ENCODE measurements around the gene ASIP.
"Not testable (repeated sequence)": the region's sequence is repeated elsewhere in the genome, so short reads cannot be mapped to it uniquely, and the experiment has no call there.

Gene ASIP

GRCh38 chr20:34290471-34290870 lies 49.2 kb downstream of the ASIP start:
- TF ChIP-seq CTCF (IDR thresholded peaks at IDR 0.05; ENCODE audit: borderline replicate concordance, insufficient read depth, low read depth, low read length): no peak
- no peak overlapping the region for H3K4me3 ChIP-seq (ENCODE audit: low read depth, low read length)

GRCh38 chr20:34292496-34292895 lies 51.3 kb downstream of the ASIP start:
- no peak for TF ChIP-seq CTCF (IDR thresholded peaks at IDR 0.05; ENCODE audit: borderline replicate concordance, insufficient read depth, low read depth, low read length)
- no peak overlapping the region for H3K4me3 ChIP-seq (ENCODE audit: low read depth, low read length)

- no peak for TF ChIP-seq CTCF (IDR thresholded peaks at IDR 0.05; ENCODE audit: borderline replicate concordance, insufficient read depth, low read depth, low read length)
These were observed 51.9 kb downstream of the ASIP start for GRCh38 chr20:34293119-34293518.

GRCh38 chr20:34293589-34293988 lies 52.4 kb downstream of the ASIP start:
- H3K4me3 ChIP-seq (ENCODE audit: low read depth, low read length): no peak overlapping the region
- TF ChIP-seq CTCF (IDR thresholded peaks at IDR 0.05; ENCODE audit: borderline replicate concordance, insufficient read depth, low read depth, low read length): no peak

More at GRCh38 chr20:34293119-34293518, 51.9 kb downstream of the ASIP start:
- H3K4me3 ChIP-seq (ENCODE audit: low read depth, low read length): no peak overlapping the region

- H3K4me3 ChIP-seq (ENCODE audit: low read depth, low read length): no peak overlapping the region
- TF ChIP-seq CTCF (IDR thresholded peaks at IDR 0.05; ENCODE audit: borderline replicate concordance, insufficient read depth, low read depth, low read length): no peak
These were observed 53.3 kb downstream of the ASIP start for GRCh38 chr20:34294563-34294962.

- no peak overlapping the region for H3K4me3 ChIP-seq (ENCODE audit: low read depth, low read length)
- no peak for TF ChIP-seq CTCF (IDR thresholded peaks at IDR 0.05; ENCODE audit: borderline replicate concordance, insufficient read depth, low read depth, low read length)
These were observed 54.1 kb downstream of the ASIP start for GRCh38 chr20:34295284-34295683.

- TF ChIP-seq CTCF (IDR thresholded peaks at IDR 0.05; ENCODE audit: borderline replicate concordance, insufficient read depth, low read depth, low read length): no peak
- H3K4me3 ChIP-seq (ENCODE audit: low read depth, low read length): no peak overlapping the region
These were observed 55.2 kb downstream of the ASIP start for GRCh38 chr20:34296468-34296867.

- H3K4me3 ChIP-seq (ENCODE audit: low read depth, low read length): not testable (repeated sequence)
These were observed 57.1 kb downstream of the ASIP start for GRCh38 chr20:34298294-34298784.

Measured in GM12875 (cell line).